Stimulated activated CD4-positive, alpha-beta T cell treated with anti-CD3 and anti-CD28 coated beads, Interleukin-1b, Interleukin-23, amount 100 ng/mL, for 24 hours (primary cell): ENCODE data around the gene SHH.
"Not testable (repeated sequence)": the region's sequence is repeated elsewhere in the genome, so short reads cannot be mapped to it uniquely, and the experiment has no call there.

Experiments used
- DNase-seq, 4 experiments: peaks; one replicate each; pipeline ENCODE4 v3.0.0-alpha.2; 2020; ENCODE audit warnings: low read depth in 4 of 4, low spot score in 1 of 4

The SHH gene

DNA sequence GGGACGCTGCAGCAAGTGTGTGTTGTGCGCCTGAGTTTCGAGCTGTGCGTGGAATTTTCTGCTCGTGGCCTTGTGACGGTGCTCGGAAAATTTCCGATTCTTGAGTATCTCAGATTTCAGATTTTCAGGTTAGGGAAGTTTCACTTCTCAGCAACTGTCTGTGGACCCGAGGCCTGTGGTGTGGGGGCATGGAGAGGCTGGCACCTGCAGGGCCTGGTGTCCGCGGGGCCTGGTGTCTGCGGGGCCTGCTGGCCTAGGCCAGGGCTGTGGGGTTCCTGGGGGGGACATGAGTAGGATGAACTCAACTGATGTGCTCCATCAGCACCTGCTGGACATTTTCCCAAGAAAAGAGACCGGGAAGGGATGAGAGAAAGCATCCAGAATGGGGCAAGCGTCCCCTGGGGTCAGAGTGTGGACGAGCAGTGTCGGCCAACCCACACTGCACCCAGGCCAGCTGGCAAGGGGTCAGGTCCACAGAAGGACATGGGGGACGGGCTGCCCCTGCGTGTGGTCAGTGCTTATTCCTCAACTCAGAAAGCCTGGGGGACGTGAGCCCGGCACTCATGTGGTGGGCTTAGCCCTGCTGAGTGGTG, 31.3 kb upstream of the SHH start:
- DNase-seq = no peak

DNA sequence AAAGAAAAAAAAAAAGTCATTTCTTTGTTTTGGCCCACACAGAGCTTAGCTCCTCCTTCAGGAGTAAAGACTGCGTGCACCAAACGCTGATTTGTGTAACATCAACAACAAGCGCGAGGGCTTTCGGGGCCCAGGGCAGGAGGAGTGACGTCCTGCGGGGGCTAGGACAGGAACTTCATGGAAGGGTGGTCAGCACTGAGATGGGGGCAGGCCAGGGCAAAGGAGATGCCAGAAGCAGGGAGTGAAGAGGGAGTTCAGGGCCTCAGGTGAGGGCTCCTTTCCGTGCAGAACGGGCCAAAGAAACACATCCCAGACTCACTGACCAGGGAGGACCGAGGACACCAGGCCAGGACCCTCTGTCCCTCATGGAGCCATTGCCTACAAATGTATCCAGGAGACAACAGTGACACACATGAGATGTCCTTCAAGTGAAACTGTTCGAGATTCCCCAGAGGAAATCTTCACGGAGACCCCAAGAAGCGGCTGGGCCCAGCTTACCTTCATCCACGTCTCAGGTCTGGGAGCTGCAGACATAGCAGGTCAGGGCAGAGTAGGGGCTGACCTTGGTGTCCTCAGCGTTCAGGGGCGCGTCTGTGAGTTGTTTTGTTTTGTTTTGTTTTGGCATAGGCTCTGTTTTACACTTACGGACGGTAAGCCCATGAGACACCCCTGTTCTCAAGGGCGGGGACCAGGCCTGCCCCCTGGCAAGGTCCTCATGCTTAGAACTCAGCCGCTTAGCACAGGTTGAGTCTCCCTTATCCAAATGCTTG, 30.4 kb upstream of the SHH start:
- no peak for DNase-seq

DNA sequence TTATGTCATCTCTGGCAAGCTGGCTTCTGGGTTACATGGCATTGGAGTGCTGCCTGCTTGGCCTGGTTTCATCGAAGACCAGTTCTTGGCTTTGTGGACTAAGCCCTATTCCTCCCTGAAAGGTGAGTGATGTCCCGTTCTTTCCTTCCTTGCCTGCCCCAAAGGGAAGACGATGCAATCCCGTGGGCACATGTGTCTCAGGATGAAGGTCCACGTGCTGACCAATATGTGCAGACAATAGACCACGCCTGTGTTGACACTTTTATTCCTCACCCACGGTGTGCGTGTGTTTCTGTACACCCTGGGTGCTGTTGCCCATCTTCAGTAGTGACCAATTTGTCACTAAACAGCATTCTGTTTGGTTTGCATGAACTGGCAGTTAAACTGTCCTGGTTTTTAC, 28.6 kb upstream of the SHH start:
- no peak for DNase-seq

DNA sequence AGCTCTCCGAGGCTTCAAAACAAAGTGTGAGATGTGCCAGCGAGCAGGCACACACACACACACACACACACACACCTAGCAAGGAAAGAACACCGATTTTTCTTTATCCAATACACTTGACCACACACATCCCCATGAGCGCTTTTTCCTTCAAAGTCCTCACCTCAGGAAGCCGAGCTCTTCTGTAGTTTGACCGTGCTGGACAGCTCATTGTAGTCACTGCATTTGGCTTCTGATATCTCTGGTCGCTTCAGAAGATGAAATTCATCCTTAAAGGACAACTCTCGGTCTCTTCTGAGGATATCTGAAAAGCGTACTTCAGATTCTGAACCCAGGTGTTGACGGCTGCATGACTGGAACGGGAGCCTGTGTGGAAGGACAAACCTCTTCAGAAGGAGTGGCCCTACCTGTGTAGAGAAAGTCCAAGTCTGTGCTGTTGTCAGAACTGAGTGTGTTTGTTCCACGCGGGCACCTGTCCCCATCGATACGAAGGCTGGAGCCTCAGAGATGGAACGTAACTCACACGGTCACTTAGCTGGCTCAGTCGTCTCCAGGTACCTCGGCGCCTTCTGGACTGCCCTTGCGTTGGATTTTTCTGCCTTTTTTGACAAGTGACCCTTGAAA, 28.1 kb upstream of the SHH start:
- DNase-seq = no peak

DNA sequence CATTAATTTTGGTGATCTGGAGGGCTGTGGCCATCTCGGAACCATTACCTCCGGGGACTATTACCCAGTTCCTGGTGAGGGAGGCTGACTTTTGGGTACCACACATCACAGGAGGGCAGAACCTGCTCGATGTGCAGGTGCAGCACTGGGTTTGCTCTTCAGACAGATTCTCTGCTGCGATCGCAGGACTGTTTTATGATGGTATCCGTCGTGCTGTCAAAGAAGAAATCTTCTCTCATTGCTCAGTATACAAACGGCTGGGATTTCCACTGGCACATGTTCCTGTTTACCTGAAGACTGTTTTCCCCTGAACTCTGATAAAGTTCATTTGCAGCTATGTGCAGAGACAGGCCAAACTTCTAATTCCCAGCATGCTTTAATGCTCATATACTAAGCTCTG, 27.2 kb upstream of the SHH start:
- DNase-seq = no peak

DNA sequence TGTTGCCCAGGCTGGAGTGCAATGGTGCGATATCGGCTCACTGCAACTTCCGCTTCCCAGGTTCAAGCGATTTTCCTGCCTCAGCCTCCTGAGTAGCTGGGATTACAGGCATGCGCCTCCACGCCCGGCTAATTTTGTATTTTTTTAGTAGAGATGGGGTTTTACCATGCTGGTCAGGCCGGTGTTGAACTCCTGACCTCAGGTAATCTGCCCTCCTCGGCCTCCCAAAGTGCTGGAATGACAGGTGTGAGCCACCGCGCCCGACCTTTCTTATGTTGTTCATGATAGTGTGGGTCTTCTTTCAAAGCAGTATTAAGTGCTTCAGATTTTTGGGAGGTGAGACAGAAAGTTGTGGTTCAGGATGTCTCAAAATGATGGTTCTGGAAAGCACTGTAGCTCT, 26.0 kb upstream of the SHH start:
- DNase-seq = not testable (repeated sequence)

DNA sequence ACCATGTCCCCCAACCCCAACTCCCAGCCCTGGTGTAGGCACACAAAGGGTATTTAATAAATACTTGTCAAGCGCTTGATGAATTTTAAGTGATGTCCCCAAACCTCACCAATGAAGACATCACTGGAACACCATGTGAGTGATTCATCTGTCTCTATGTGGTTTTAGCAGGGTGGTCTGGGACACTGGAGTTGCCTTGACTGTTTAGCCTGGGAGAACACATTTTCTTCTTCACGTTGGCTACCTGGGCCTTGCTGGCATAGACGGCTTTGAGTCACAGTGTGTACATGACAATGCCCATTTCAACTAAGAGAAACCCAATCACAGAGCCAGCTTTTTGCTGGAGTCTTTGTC, 24.8 kb upstream of the SHH start:
- no peak for DNase-seq

DNA sequence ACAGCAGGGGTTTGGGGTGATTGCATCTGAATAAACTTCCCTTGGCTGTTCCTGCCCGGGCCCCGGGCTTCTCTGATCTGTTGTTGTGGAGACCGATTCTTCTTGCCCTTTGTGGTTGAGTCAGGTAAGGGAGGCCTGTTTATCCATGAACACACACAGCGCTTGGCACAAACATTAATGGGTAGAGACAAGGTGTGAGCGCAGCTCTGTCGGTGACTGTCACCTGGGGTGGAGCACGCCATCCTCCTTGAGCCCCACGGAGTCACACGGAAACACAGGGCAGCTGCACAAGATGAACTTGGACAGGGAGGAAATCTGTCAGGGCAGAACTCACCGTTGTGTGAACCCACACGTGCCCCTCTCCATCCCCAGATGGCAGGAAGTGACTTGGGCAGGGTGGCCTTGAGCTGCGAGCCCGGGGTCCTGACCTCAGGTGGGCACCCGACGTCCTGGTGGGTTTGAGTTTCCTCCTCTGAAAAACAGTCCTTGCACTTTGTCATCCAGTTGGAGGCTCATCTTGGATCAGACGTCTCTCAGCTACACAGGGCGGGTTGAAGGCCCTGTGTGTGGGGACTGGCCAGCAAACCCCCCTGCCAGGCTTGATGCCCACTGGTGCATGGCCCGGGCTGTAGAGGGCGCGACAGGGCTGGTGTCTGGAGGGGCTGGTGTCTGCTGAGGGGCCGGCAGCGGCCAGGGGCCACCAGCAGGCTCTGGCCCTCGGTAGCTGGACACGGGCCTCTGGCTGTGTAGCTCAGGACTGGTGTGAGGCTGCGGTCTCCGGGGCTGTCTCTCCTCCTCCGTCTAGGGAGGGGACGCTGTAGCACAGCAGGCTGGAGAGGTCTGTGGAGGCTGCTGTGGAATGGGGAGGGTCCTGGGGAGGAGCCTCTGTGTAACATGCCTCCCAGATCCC, 24.2 kb upstream of the SHH start:
- no peak for DNase-seq

DNA sequence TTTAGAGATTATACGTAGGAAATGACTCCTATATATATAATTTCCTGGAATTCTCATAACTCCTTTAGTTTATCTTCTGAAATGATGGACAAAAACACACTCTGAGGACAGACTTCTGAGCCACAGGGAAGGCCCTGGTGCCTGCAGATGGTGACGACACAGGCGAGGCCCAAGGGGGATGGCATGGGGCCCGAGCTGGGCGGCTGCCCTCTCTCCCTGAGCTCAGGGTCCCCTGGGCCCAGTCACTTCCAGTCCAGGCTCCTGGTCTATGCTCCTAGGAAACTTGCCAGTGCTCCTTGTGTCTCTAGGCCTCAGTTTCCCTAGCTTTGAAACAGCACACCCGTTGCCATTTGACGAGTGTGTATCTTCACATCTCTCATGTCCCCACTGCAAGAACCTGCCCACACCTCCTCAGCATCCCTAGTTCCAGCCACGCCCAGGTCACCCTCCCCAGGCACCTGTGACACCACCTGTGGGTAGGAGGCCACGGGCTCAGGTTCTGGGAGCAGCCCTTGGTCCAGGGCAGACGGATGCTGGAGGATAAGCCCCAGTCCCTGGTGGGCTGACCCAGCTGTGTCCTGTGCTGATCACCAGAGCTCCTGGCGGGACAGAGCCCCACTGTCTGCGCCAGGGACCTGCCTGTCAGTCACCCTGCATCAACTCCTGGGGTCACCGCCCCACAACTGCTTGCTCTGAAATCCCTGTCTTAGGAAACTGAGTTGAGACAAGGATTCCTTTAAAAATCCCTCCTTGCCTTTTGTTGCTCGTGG, 23.4 kb upstream of the SHH start:
- DNase-seq = no peak

DNA sequence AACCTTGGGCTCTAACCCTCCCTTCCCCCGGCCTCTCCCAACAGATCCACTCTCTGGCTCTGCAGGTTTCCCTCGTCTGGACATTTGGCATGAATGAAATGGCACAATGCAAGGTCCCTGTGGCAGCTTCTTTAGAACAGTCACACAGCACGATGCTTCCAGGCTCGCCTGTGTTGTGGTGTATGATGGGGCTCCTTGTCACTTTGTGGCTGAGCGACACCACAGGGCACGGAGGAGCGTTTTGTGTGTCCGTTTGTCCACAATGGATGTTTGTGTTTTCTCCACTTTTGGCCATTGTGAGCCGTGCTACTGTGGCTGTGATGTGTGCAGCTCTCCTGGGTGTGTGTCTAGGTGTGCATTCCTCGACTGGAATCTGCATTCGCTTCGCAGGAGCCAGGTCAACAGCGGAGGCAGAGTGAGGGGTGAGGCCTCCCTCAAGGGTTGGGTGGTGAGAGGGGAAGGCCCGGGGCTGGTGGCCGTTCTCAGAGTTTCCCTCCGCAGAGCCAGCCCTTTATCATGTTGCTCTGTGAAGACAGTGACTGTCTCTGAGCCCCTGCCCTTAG, 22.3 kb upstream of the SHH start:
- DNase-seq = no peak

DNA sequence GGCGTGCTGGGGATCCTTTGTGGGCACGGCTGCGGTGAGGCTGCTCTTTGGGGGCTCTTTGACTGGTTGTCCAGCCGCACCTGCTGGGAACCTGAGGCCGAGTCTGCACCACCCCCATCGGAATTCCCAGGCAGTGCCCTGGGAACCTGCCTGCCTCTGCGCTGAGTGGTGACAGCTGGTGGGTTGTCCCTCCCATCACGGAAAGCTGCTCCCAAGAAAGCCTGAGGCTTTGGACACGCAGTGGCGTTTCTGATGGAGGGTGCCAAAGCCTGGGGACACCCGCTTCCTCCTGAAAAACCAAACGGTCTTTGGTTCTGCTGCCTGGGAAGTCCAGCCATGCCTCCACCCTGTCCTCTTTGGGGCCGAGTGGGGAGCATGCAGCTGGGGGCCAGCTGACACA, 21.4 kb upstream of the SHH start:
- DNase-seq = no peak

DNA sequence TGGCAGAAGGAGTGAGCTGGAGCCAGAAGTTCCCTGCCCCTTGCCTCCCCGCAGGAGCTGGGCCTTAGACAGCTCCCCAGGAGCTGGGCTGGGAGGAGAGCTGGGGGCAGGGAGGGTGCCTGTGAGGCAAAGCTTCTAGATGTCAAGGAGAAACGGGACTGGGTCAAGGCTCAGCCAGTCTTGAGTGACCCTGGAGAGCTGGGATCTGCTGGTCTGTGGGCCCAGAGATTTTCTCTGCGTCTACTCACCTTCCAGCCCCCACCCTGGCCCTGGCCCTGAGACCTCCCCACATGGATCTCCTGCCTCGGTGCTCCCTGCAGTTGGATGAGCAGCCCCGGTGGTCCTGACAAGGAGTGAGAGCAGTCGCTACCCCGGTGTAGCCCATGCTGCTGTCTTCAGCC, 20.3 kb upstream of the SHH start:
- DNase-seq = no peak

DNA sequence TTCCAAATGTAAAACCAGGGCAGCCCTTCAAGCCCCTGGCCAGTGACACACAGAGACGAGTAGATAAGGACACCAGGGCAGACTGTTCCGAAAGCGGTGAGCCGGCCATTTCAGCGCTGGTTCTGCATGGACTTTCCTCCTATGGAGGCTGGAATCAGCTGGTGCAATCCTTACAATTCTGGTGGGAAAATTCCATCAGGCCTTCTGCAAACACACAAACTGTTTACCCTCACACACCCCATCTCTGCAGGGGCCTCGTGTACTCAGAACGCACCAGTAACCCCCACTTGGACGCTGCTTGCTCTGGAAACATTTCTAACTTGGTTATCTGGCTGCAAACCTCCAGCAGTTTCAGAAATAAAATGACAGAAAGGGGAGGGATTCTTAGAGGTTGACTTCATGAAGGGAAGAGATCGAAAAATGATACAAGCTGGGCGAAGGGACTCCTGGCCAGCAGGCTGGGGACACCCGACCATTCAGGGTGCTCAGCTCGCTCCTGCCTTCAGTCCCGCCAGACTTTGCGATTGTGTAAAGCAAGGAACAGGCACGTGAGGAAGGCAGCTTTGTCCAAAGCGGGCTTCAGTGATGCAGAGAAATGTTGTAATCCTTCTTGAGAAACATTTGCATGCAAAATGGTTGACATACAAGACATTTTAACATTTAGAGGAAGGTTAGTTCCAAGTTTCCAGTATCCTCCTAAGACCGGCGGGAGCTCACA, 19.7 kb upstream of the SHH start:
- no peak for DNase-seq

DNA sequence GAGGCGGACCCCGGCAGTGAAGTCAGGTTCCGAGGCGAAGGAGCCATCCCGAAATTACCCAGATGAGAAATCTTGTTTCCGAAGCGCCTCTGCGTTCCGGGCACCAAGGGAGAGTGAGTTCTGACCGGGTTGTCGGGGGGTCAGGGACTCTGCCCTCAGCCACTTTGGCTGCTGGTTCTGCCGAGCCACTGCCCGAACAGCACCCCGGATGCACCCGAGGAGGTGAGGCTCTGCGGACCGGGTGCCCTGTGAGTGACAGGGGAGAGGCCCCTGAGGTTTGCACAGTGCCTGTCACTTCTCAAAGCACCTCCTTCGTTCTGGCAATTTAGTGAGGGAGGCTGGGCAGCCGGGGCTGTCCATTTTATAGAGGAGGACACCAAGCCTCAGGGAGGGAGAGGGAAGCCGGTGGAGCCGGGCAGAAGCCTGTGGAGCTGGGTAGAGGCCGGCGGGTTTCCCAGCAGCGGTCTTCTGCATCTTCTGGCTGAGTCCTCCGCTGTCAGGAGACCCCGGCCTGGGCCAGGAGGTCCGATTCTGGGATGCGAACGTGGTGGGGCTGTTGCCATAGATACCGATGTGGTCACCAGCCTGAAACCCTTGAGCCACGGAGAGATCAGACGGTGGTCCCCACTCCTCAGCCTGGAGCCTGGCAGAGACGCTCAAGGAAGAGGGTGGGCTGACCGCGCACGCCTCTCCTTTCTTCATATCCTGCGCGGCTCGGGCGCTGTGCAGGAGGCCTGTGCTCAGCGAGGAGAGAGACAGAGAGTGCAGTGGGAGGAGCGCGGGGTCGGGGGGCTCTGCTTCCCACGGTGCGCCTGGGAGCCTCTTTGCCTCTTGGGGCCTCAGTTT, 18.9 kb upstream of the SHH start:
- no peak for DNase-seq

DNA sequence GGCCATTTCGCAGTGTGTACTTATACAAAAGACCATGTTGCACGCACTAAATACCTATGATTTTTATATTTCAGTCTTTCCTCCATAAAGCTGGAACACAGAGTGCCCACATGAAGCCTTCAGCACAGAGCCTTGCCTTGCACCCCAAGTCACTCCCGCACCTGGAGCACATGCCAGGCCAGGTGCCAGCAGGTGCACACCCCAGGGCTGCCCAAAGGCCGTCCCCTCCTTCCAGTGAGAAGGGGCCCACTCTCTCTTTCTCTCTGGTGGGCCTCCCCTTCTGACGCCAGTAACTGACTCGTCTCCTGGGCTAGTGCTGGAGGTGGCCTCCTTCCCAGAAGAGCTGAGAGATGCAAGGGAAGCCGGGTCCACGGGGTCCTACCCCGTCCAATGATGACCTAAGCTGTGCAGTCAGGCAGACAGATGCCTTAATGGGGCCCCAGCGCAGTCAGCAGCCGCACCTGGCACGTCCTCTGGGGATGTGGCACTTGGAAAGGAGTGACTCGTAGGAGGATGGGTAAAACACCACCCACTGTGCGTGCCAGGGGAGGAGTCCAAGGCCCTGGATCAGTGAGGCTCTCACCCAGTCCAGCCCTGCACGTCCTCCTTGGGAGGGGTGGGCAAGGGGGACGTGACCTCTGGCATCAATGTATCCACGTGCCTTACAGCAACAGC, 17.7 kb upstream of the SHH start:
- DNase-seq = no peak

DNA sequence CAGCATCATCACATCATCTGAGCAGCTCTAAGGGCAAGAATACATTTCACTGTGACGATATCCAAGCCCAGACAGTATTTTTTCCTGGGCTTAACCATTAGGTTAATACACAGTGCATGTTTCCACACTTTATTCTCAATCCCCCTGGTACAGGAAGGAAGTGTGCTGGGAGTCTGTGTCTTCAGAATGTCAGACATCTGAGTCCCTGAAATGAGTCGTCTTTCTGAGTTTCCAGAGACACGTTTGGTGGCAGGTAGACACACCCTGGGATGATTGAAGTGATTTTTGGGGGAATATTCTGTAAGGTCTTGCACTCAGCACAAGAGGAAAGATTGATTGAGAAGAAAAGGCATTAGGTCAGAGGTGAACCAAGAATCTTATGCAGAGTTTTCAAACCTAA, 13.1 kb upstream of the SHH start:
- no peak for DNase-seq

DNA sequence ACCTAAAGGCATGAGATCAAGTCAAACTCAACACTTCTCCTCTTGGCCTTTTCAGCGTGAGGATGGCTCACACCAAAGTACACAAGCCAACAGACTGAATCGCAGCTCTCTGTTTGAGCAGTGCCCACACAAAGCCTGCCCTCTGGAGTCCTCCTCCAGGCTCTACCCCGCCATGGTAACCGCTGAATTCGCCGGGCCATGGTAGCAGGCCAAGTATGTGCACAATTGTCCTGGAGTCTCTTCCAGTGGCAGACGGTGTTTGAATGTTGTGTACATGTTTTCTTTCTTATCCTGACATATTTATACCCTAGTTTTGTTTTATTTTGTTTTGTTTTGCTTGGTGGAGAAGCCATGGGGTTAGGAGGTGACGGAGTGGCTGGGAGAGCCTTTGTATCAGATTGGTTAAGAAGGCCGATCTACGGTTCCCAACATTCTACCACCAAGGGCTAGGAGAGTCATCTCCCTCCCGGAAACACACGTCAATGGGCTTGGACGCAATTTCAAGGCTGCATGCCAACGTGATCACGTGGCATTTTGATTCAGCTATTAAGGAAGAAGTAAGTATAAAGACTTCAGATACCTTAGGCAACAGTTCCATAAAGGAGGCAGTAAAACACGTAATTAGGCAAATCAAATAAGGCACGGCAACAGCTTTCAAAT, 12.1 kb upstream of the SHH start:
- no peak for DNase-seq

DNA sequence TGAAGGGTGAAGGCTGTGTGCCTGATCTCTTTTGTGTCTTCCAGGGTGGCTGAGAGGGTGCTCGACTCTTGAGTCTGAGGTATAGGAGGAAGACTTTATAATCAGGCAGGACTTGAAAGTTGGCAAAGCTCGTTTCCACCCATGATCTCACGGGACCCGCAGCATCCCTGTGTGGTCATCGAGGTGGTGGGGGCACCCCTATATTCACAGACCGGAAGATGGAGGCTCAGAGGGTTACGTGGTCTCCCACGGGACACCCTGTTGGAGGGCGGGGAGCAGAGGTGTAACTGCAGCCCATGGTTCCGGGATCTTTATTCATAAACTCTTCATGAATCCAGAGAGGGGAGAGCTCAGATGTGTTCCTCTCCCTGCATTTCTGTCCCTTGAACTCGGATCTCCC, 9.6 kb upstream of the SHH start:
- DNase-seq = no peak
